B cell (primary cell): Measurements from ENCODE around the gene MED16. TPM values are rescaled to one million over a fixed set of nuclear protein-coding genes. Genes with fewer than 3 reads are reported as not detected.

ENCODE experiments used
- ATAC-seq: fragments of 200-7000 bp; cut with Tn5 transposase; one replicate; pipeline ENCODE4 v1.10.0; 2021; ENCODE audit warnings: low read depth, mild to moderate bottlenecking, moderate number of reproducible peaks, moderate library complexity
- CTCF ChIA-PET: fragments of 350-600 bp; sonication (Branson Sonifier 250); formaldehyde crosslinking; loops from one replicate; lab custom pipeline; 2021; ENCODE audit warnings: antibody characterized with exemption, inconsistent platforms; lab: Charles Lee
- POLR2A ChIA-PET: fragments of 350-600 bp; sonication (Branson Sonifier 250); formaldehyde crosslinking; loops from one replicate; lab custom pipeline; 2021; ENCODE audit warnings: antibody characterized with exemption; lab: Charles Lee
- DNase-seq: peaks from one replicate; pipeline ENCODE4 v3.0.0; 2013
- H2AFZ ChIP-seq: 2 replicates; pipeline ENCODE4 v1.6.1; 2012; ENCODE audit warnings: mild to moderate bottlenecking, low read depth, low read length; ENCODE audit not compliant: insufficient read depth, poor library complexity, severe bottlenecking
- H3K27ac ChIP-seq, 2 donors: 1 replicate in 1 of 2; 2 replicates in 1 of 2; pipeline ENCODE4 v1.5.1; 2012 to 2013; ENCODE audit warnings: low read length in 2 of 2, mild to moderate bottlenecking in 2 of 2, moderate library complexity in 1 of 2
- H3K27me3 ChIP-seq, 4 experiments: fragments of 200-600 bp in 1 of 4; sonication (generic) in 1 of 4; replicated peaks in 1 of 4; 1 replicate in 2 of 4; 2 replicates in 2 of 4; pipeline versions ENCODE4 v1.6.1 to v1.7.0; 2013 to 2016; ENCODE audit warnings: low read length in 3 of 4, mild to moderate bottlenecking in 2 of 4, mixed read lengths in 1 of 4, moderate library complexity in 1 of 4; ENCODE audit not compliant: insufficient read depth in 4 of 4, control insufficient read depth in 3 of 4; ENCODE audit errors: control extremely low read depth in 1 of 4
- H3K36me3 ChIP-seq, 2 experiments: replicated peaks in 1 of 2; 1 replicate in 1 of 2; 2 replicates in 1 of 2; pipeline versions ENCODE4 v1.6.1 to v1.7.1; 2013; ENCODE audit warnings: low read length in 1 of 2; ENCODE audit not compliant: insufficient read depth in 2 of 2, control insufficient read depth in 1 of 2; ENCODE audit errors: control extremely low read depth in 1 of 2, extremely low read depth in 1 of 2
- H3K4me1 ChIP-seq, 2 donors: fragments of 200-600 bp in 1 of 2; sonication (generic) in 1 of 2; 1 replicate in 1 of 2; 2 replicates in 1 of 2; pipeline versions ENCODE4 v1.5.1 to v1.6.1; 2013 to 2017; ENCODE audit warnings: low read length in 2 of 2; ENCODE audit not compliant: control insufficient read depth in 2 of 2, insufficient read depth in 2 of 2
- H3K4me2 ChIP-seq: replicated peaks from 2 replicates; pipeline ENCODE3; 2012; ENCODE audit warnings: mild to moderate bottlenecking, low read depth, low read length; ENCODE audit not compliant: poor library complexity, severe bottlenecking
- H3K4me3 ChIP-seq, 5 experiments: fragments of 200-600 bp in 1 of 5; sonication (generic) in 1 of 5; 1 replicate in 3 of 5; 2 replicates in 2 of 5; pipeline versions ENCODE4 v1.5.1 to v1.7.0; 2011 to 2016; ENCODE audit warnings: low read length in 4 of 5, mild to moderate bottlenecking in 4 of 5, low read depth in 2 of 5, control low read depth in 1 of 5, moderate library complexity in 1 of 5; ENCODE audit not compliant: insufficient read depth in 1 of 5; ENCODE audit errors: control extremely low read depth in 1 of 5, extremely low read depth in 1 of 5
- H3K79me2 ChIP-seq: fragments of 200-600 bp; sonication (generic); one replicate; pipeline ENCODE4 v1.6.0; 2016; ENCODE audit warnings: low read length; ENCODE audit not compliant: control insufficient read depth, insufficient read depth
- H3K9ac ChIP-seq: fragments of 200-600 bp; sonication (generic); 2 replicates; pipeline ENCODE4 v1.6.1; 2017; ENCODE audit warnings: mild to moderate bottlenecking, low read length, moderate library complexity
- H3K9me3 ChIP-seq, 3 donors: one replicate each; pipeline versions ENCODE4 v1.6.1 to v1.7.1; 2013; ENCODE audit warnings: low read length in 2 of 3; ENCODE audit not compliant: control insufficient read depth in 2 of 3, insufficient read depth in 1 of 3; ENCODE audit errors: control extremely low read depth in 1 of 3
- H4K20me1 ChIP-seq: 2 replicates; pipeline ENCODE4 v1.6.0; 2012; ENCODE audit warnings: mild to moderate bottlenecking, low read length; ENCODE audit not compliant: insufficient read depth, control insufficient read depth, poor library complexity, severe bottlenecking
- H3K27ac Mint-ChIP-seq: one replicate; pipeline ENCODE4 v1.8.0; 2021; ENCODE audit warnings: mixed read lengths
- H3K27me3 Mint-ChIP-seq: one replicate; pipeline ENCODE4 v1.8.0; 2021; ENCODE audit warnings: mixed read lengths
- H3K4me1 Mint-ChIP-seq: one replicate; pipeline ENCODE4 v1.8.0; 2021; ENCODE audit warnings: mixed read lengths
- H3K4me3 Mint-ChIP-seq: one replicate; pipeline ENCODE4 v1.8.0; 2021; ENCODE audit warnings: mixed read lengths
- H3K9me3 Mint-ChIP-seq: one replicate; pipeline ENCODE4 v1.8.0; 2022; ENCODE audit warnings: mixed read lengths; ENCODE audit not compliant: insufficient read depth
- EZH2 ChIP-seq: IDR thresholded peaks from 2 replicates; pipeline ENCODE4 v1.6.1; 2012; ENCODE audit warnings: borderline replicate concordance, low read depth, mild to moderate bottlenecking, moderate library complexity, low read length; ENCODE audit not compliant: insufficient read depth, poor library complexity, severe bottlenecking
- WGBS: methylation state at CpG from one replicate; pipeline ENCODE4 v1.1.5; 2013; ENCODE audit warnings: missing lambda C conversion rate; ENCODE audit not compliant: insufficient coverage; 5-methylcytosine and 5-hydroxymethylcytosine counted together
- intact Hi-C: fragments of 100-400 bp; cut with micrococcal nuclease; formaldehyde crosslinking; loops from one replicate; pipeline ENCODE4 v1.10.0; 2022
- polyA plus RNA-seq: library from polyadenylated mRNA; depleted of rRNA; stranded (reverse); fragments of >200 nt; gene quantifications from 2 replicates; pipeline ENCODE4 v1.2.3, GENCODE V29; 2012
- total RNA-seq, 2 donors: library from RNA; stranded (reverse); fragments of 120-200 nt in 1 of 2; gene quantifications; 1 replicate in 1 of 2; 2 replicates in 1 of 2; pipeline versions ENCODE4 v1.2.3 to v1.2.4, GENCODE V29; 2013 to 2022
- TF ChIP-seq, protein P1 (sequence below): fragments of 200-600 bp; IDR thresholded peaks from one replicate; pipeline ENCODE4 v1.8.0; 2022; ENCODE audit warnings: antibody characterized with exemption, mild to moderate bottlenecking

The MED16 gene
- total and polyA plus RNA-seq, 2 donors (not counting 1 experiment from before 2014, with no cell fraction given) = 85.0 to 85.3 TPM

DNA sequence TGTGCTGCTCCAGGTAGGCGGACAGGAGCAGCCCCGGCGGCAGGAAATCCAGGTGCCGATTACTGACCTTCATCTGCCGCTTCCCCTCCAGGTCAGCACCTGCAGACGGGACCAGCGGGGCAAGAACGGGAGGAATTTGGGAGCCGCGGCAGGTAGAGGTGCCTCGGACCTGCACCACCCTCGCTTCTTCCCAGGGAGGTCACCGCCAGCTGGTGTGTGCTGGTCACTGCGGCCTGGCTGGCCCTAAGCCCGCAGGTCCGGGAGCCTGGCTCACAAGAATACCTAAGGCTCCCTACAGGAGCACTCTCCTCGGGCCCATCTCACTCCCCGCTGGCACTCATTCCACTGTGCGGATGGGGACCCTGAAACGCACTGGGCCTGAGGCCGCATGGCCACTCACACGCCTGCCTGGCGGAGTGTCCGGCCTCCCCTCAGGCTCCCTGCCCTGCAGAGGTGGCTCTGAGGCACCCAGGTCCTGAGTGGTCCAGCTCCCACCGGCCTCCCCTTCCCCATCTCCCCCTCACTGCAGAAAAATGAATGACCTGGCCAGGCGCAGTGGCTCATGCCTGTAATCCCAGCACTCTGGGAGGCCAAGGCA is 4.6 kb upstream of the MED16 start:
- ATAC-seq (no peak), DNase-seq (no peak)
- Histone ChIP-seq H4K20me1 (peaks cover 48% of the 10 kb centered on the region), H3K27ac (no peak overlapping the region), H3K4me1 (peaks cover 0 to 18% of the 10 kb centered on the region in 2 donors), H3K27me3 (no peaks in the 10 kb centered on the region), H3K36me3 (peaks cover 0 to 50% of the 10 kb centered on the region in 2 experiments), H3K79me2 (peaks cover 17% of the 10 kb centered on the region), H3K4me2 (no peak overlapping the region), H3K9ac (no peak overlapping the region), H3K4me3 (no peak overlapping the region), H3K9me3 (no peaks in the 10 kb centered on the region), H2AFZ (no peak overlapping the region)
- POLR2A ChIA-PET = interaction anchor here (0.6 to 2.0 kb wide), 4 partner anchors 9 to 301 kb away, joined by 3 to 9 read pairs (median 6); no protein-coding TSS in a partner anchor
- Mint-ChIP-seq H3K27me3 (no peaks in the 10 kb centered on the region), H3K27ac (peak overlapping the region; percentile 59), H3K9me3 (no peaks in the 10 kb centered on the region), H3K4me3 (no peak overlapping the region), H3K4me1 (peaks cover 24% of the 10 kb centered on the region)
- CTCF ChIA-PET = interaction anchor here (1.3 to 1.5 kb wide), 4 partner anchors 10 to 34 kb away, joined by 4 to 5 read pairs (median 4); no protein-coding TSS in a partner anchor
- TF ChIP-seq, protein P1, sequence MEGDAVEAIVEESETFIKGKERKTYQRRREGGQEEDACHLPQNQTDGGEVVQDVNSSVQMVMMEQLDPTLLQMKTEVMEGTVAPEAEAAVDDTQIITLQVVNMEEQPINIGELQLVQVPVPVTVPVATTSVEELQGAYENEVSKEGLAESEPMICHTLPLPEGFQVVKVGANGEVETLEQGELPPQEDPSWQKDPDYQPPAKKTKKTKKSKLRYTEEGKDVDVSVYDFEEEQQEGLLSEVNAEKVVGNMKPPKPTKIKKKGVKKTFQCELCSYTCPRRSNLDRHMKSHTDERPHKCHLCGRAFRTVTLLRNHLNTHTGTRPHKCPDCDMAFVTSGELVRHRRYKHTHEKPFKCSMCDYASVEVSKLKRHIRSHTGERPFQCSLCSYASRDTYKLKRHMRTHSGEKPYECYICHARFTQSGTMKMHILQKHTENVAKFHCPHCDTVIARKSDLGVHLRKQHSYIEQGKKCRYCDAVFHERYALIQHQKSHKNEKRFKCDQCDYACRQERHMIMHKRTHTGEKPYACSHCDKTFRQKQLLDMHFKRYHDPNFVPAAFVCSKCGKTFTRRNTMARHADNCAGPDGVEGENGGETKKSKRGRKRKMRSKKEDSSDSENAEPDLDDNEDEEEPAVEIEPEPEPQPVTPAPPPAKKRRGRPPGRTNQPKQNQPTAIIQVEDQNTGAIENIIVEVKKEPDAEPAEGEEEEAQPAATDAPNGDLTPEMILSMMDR = no peak
- no peak for TF ChIP-seq EZH2
- intact Hi-C loops = no loop called here
- 98% methylated on average over 26 of the region's 26 CpGs for WGBS

DNA sequence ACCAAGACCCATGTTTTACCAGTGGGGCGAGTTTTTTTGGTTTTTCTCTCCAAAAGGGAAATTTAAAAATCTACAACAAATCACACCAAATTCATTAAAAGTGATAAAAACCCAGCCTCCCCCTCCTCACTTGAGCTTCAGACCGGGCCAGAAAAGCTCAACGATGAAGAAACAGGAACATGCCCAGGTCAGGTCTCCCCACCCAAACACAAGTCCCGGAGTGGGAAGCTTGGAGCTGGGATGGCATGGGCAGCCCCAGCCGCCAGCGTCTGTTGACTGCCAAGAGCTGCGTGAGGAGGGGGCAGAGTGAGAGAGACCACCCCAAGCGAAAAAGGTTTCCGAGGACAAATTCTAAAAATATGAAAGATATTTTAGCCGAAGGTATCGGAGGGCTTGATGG is 4.0 kb upstream of the MED16 start:
- Mint-ChIP-seq H3K27ac (no peak overlapping the region), H3K4me1 (peaks cover 25% of the 10 kb centered on the region), H3K9me3 (no peaks in the 10 kb centered on the region), H3K4me3 (no peak overlapping the region), H3K27me3 (no peaks in the 10 kb centered on the region)
- H2AFZ ChIP-seq = no peak overlapping the region
- 99% methylated on average over 9 of the region's 11 CpGs for WGBS
- no peak overlapping the region for H3K4me3 ChIP-seq
- ChIA-PET CTCF (interaction anchor here (1.3 to 1.5 kb wide), 3 partner anchors 11 to 33 kb away, joined by 4 to 5 read pairs (median 4); no protein-coding TSS in a partner anchor), POLR2A (interaction anchor here (1.8 to 2.0 kb wide), 2 partner anchors 10 to 12 kb away, joined by 4 to 9 read pairs; no protein-coding TSS in a partner anchor)
- H3K79me2 ChIP-seq = peaks cover 20% of the 10 kb centered on the region
- intact Hi-C loops = no loop called here
- no peaks in the 10 kb centered on the region for H3K9me3 ChIP-seq
- H3K27ac ChIP-seq = no peak overlapping the region
- peaks cover 48% of the 10 kb centered on the region for H4K20me1 ChIP-seq
- DNase-seq (no peak), ATAC-seq (no peak)
- peaks cover 0 to 45% of the 10 kb centered on the region in 2 experiments for H3K36me3 ChIP-seq
- H3K27me3 ChIP-seq = no peaks in the 10 kb centered on the region
- TF ChIP-seq, protein P1 = no peak
- TF ChIP-seq EZH2 = no peak
- H3K4me2 ChIP-seq = no peak overlapping the region
- H3K4me1 ChIP-seq = peaks cover 3 to 22% of the 10 kb centered on the region in 2 donors
- no peak overlapping the region for H3K9ac ChIP-seq
